ENCODE measurements around the gene PHEX. TPM values are rescaled to one million over a fixed set of nuclear protein-coding genes. Genes with fewer than 3 reads are reported as not detected.

PHEX gene
- total RNA-seq, 1 experiment from 2014 or later, result 0.27 TPM

DNA sequence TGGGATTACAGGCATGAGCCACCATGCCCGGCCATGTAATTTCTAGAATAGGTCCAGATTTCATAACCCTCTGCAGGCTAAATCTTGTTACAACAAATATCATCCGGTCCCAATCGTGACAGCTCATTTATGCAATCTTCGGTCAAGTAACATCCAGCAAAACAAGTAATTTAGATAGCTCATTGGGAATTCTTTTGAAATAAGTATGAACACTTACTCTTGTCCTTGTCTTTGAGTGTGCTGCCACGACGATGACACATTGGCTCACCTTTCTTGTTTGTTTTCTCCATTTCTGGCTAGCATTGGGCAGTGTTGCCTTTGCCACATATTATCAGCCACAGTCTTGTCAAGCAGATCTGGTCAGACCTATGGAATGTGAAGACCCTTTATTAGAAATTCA, 92.0 kb downstream of the PHEX start:
- intact Hi-C loops (cut with micrococcal nuclease), result no loop called here
- CTCF ChIA-PET, result no interaction called here
- H3K4me2 ChIP-seq (ENCODE audit: low read length), result no peak overlapping the region

More for the DNA sequence above, 92.0 kb downstream of the PHEX start:
- Histone ChIP-seq H2AFZ (ENCODE audit: low read depth, low read length, poor library complexity, severe bottlenecking) (no peak overlapping the region), H3K9ac (ENCODE audit: low read length) (no peak overlapping the region), H3K27me3 (ENCODE audit: insufficient read depth, low read length) (no peaks in the 10 kb centered on the region), H3K9me3 (ENCODE audit: control insufficient read depth in 1 of 2, insufficient read depth in 1 of 2, low read depth in 1 of 2, low read length in 2 of 2) (no peaks in the 10 kb centered on the region), H3K4me3 (replicated peaks in 1 of 2; ENCODE audit: low read depth in 1 of 2, low read length in 2 of 2) (no peak overlapping the region), H3K36me3 (ENCODE audit: control insufficient read depth in 1 of 2, insufficient read depth in 2 of 2, low read length in 2 of 2) (no peaks in the 10 kb centered on the region), H3K4me1 (ENCODE audit: control insufficient read depth in 1 of 2, insufficient read depth in 2 of 2, low read length in 2 of 2) (no peaks in the 10 kb centered on the region), H3K79me2 (ENCODE audit: insufficient read depth, low read length) (no peaks in the 10 kb centered on the region), H3K9me2 (ENCODE audit: insufficient read depth) (no peaks in the 10 kb centered on the region), H4K20me1 (ENCODE audit: insufficient read depth) (no peaks in the 10 kb centered on the region), H3K27ac (ENCODE audit: low read depth, low read length) (no peak overlapping the region)
- ATAC-seq (no peak), DNase-seq (ENCODE audit: low read depth, low spot score) (no peak)
- TF ChIP-seq EZH2 (IDR thresholded peaks at IDR 0.05) (no peak), ZNF274 (IDR thresholded peaks at IDR 0.05; ENCODE audit: low read depth, low read length) (no peak), EGR1 (IDR thresholded peaks at IDR 0.05; ENCODE audit: low read depth) (no peak), JUND (IDR thresholded peaks at IDR 0.05) (no peak), POLR2A (IDR thresholded peaks at IDR 0.05; ENCODE audit: borderline replicate concordance, extremely low read depth, insufficient read depth, insufficient read length) (no peak), YY1 (IDR thresholded peaks at IDR 0.05; ENCODE audit: extremely low read depth, insufficient replicate concordance, low read depth, low read length) (no peak), TCF7L2 (IDR thresholded peaks at IDR 0.05; ENCODE audit: borderline replicate concordance, extremely low read depth, insufficient read depth, insufficient read length) (no peak), RAD21 (IDR thresholded peaks at IDR 0.05; ENCODE audit: low read depth) (no peak), CEBPB (IDR thresholded peaks at IDR 0.05; ENCODE audit: low read depth) (no peak), SIN3A (IDR thresholded peaks at IDR 0.05; ENCODE audit: low read depth) (no peak), SRF (IDR thresholded peaks at IDR 0.05; ENCODE audit: low read depth) (no peak), ELF1 (IDR thresholded peaks at IDR 0.05; ENCODE audit: borderline replicate concordance, low read depth) (no peak), POLR2AphosphoS5 (IDR thresholded peaks at IDR 0.05; ENCODE audit: low read depth, low read length) (no peak), SP1 (IDR thresholded peaks at IDR 0.05; ENCODE audit: low read depth) (no peak)
- TF ChIP-seq, protein P1, sequence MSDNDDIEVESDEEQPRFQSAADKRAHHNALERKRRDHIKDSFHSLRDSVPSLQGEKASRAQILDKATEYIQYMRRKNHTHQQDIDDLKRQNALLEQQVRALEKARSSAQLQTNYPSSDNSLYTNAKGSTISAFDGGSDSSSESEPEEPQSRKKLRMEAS (IDR thresholded peaks at IDR 0.05), result no peak
- TF ChIP-seq, protein P2, sequence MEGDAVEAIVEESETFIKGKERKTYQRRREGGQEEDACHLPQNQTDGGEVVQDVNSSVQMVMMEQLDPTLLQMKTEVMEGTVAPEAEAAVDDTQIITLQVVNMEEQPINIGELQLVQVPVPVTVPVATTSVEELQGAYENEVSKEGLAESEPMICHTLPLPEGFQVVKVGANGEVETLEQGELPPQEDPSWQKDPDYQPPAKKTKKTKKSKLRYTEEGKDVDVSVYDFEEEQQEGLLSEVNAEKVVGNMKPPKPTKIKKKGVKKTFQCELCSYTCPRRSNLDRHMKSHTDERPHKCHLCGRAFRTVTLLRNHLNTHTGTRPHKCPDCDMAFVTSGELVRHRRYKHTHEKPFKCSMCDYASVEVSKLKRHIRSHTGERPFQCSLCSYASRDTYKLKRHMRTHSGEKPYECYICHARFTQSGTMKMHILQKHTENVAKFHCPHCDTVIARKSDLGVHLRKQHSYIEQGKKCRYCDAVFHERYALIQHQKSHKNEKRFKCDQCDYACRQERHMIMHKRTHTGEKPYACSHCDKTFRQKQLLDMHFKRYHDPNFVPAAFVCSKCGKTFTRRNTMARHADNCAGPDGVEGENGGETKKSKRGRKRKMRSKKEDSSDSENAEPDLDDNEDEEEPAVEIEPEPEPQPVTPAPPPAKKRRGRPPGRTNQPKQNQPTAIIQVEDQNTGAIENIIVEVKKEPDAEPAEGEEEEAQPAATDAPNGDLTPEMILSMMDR (IDR thresholded peaks at IDR 0.05 in 2 of 3, conservative IDR thresholded peaks at IDR 0.05 in 1 of 3; ENCODE audit: borderline replicate concordance in 1 of 3, insufficient read depth in 1 of 3, low read depth in 2 of 3, low read length in 2 of 3), result no peak
- TF ChIP-seq, protein P3, sequence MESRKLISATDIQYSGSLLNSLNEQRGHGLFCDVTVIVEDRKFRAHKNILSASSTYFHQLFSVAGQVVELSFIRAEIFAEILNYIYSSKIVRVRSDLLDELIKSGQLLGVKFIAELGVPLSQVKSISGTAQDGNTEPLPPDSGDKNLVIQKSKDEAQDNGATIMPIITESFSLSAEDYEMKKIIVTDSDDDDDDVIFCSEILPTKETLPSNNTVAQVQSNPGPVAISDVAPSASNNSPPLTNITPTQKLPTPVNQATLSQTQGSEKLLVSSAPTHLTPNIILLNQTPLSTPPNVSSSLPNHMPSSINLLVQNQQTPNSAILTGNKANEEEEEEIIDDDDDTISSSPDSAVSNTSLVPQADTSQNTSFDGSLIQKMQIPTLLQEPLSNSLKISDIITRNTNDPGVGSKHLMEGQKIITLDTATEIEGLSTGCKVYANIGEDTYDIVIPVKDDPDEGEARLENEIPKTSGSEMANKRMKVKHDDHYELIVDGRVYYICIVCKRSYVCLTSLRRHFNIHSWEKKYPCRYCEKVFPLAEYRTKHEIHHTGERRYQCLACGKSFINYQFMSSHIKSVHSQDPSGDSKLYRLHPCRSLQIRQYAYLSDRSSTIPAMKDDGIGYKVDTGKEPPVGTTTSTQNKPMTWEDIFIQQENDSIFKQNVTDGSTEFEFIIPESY (IDR thresholded peaks at IDR 0.05; ENCODE audit: extremely low read depth, insufficient replicate concordance, low read length), result no peak
- ChIA-PET POLR2A (no interaction called here), RAD21 (ENCODE audit: low non-redundant PET in 1 of 2, low total read pairs in 2 of 2, uncharacterized antibody in 2 of 2, unreplicated experiment in 2 of 2) (no interaction called here)
- no TSS peak for BruUV-seq (replicated peaks)

All from HCT116 (cell line).